Kidney (tissue), 14 donors: ENCODE data around the gene JAZF1. TPM values are rescaled to one million over a fixed set of nuclear protein-coding genes. Genes with fewer than 3 reads are reported as not detected.

Experiments used
- DNase-seq, 5 donors: peaks; one replicate each; pipeline ENCODE4 v3.0.0-alpha.2; 2013 to 2020
- FAIRE-seq: peaks from 2 replicates; lab custom pipeline; 2012; peaks lifted over from hg19 to GRCh38; lab: Jason Lieb, UNC
- H3K27ac ChIP-seq, 2 donors: one replicate each; pipeline ENCODE4 v1.7.0; 2013; ENCODE audit warnings: low read depth in 2 of 2, low read length in 2 of 2, inconsistent platforms in 1 of 2
- H3K27me3 ChIP-seq: one replicate; pipeline ENCODE4 v1.7.1; 2013; ENCODE audit warnings: low read length, inconsistent platforms; ENCODE audit not compliant: control insufficient read depth, insufficient read depth
- H3K36me3 ChIP-seq, 3 donors: one replicate each; pipeline versions ENCODE4 v1.7.0 to v1.7.1; 2013; ENCODE audit warnings: low read length in 3 of 3, control low read depth in 1 of 3, inconsistent platforms in 1 of 3; ENCODE audit not compliant: insufficient read depth in 3 of 3, control insufficient read depth in 2 of 3
- H3K4me1 ChIP-seq, 3 donors: one replicate each; pipeline versions ENCODE4 v1.7.0 to v1.7.1; 2013; ENCODE audit warnings: low read length in 3 of 3, inconsistent platforms in 1 of 3, low read depth in 1 of 3; ENCODE audit not compliant: control insufficient read depth in 2 of 3, insufficient read depth in 2 of 3
- H3K4me3 ChIP-seq, 3 donors: one replicate each; pipeline versions ENCODE4 v1.7.0 to v1.8.1; 2013; ENCODE audit warnings: low read length in 3 of 3, control low read depth in 1 of 3, inconsistent platforms in 1 of 3
- H3K9ac ChIP-seq, 3 donors: one replicate each; pipeline versions ENCODE4 v1.7.0 to v1.7.1; 2013; ENCODE audit warnings: low read length in 3 of 3, control low read depth in 1 of 3, inconsistent platforms in 1 of 3
- H3K9me3 ChIP-seq, 3 donors: one replicate each; pipeline versions ENCODE4 v1.7.0 to v1.7.1; 2013; ENCODE audit warnings: low read length in 3 of 3, control low read depth in 1 of 3, inconsistent platforms in 1 of 3; ENCODE audit not compliant: control insufficient read depth in 2 of 3, insufficient read depth in 1 of 3
- intact Hi-C: fragments of 100-400 bp; cut with DNase I; formaldehyde crosslinking; loops from one replicate; pipeline ENCODE4 v1.11.1; 2022
- polyA plus RNA-seq: library from polyadenylated mRNA; stranded (reverse); fragments of 350-450 nt; fragmentation: Illumina TruSeq; extraction: RNeasy Lipid Tissue Mini Kit (QIAGEN cat#74804); gene quantifications from one replicate; pipeline ENCODE4 v1.2.3, GENCODE V29; 2014; ENCODE audit warnings: low read depth, low replicate concordance; ENCODE audit not compliant: insufficient read depth
- total RNA-seq: library from RNA; stranded (reverse); fragmentation: NEBNext Ultra II Directional; extraction: Animal tissue kit (Norgen Biotek cat#: 25700); gene quantifications from one replicate; pipeline ENCODE4 v1.2.1, GENCODE V29; 2021
- TF ChIP-seq, protein P1 (sequence below): IDR thresholded peaks from 3 replicates; pipeline ENCODE4 v1.5.1; 2012; ENCODE audit warnings: mild to moderate bottlenecking, moderate library complexity, borderline replicate concordance; ENCODE audit not compliant: insufficient read depth; ENCODE audit errors: extremely low read depth
- donor health status: control.
- donor health status: control.
- donor health status: control.
- donor health status: control.
- donor health status: control.
- donor health status: DM: yes; HTN: yes; CAD: no.
- donor health status: Normal renal cell carcinoma (clear cell type).

JAZF1 gene
- total and polyA plus RNA-seq, 2 donors from 2014 or later, result 5.7 to 13.1 TPM

DNA sequence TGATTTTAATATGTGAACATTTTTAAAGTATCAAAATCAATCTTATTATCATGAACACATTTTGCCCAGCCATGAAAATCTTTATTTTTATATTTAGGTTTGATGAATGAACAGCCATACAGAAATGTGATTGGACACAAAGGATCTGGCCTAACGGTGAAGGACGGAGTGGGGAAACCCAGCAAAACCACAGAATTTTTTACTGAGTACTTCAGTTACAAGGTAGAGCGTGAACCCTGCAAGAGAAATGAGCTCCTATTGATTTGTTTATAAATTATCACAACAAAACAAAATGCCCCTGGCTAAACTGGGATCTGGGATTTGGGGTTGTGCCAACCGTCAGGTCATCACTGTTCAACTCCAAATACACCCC lies 118.8 kb downstream of the JAZF1 start:
- H3K4me3 ChIP-seq, result no peak overlapping the region
- H3K9me3 ChIP-seq, result no peaks in the 10 kb centered on the region
- no peak overlapping the region for H3K27ac ChIP-seq
- no peaks in the 10 kb centered on the region for H3K27me3 ChIP-seq
- H3K9ac ChIP-seq, result no peak overlapping the region
- DNase-seq (no peak), FAIRE-seq (no peak)
- no peaks in the 10 kb centered on the region for H3K4me1 ChIP-seq
- TF ChIP-seq, protein P1, sequence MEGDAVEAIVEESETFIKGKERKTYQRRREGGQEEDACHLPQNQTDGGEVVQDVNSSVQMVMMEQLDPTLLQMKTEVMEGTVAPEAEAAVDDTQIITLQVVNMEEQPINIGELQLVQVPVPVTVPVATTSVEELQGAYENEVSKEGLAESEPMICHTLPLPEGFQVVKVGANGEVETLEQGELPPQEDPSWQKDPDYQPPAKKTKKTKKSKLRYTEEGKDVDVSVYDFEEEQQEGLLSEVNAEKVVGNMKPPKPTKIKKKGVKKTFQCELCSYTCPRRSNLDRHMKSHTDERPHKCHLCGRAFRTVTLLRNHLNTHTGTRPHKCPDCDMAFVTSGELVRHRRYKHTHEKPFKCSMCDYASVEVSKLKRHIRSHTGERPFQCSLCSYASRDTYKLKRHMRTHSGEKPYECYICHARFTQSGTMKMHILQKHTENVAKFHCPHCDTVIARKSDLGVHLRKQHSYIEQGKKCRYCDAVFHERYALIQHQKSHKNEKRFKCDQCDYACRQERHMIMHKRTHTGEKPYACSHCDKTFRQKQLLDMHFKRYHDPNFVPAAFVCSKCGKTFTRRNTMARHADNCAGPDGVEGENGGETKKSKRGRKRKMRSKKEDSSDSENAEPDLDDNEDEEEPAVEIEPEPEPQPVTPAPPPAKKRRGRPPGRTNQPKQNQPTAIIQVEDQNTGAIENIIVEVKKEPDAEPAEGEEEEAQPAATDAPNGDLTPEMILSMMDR, result no peak
- intact Hi-C loops, result no loop called here
- no peaks in the 10 kb centered on the region for H3K36me3 ChIP-seq

DNA sequence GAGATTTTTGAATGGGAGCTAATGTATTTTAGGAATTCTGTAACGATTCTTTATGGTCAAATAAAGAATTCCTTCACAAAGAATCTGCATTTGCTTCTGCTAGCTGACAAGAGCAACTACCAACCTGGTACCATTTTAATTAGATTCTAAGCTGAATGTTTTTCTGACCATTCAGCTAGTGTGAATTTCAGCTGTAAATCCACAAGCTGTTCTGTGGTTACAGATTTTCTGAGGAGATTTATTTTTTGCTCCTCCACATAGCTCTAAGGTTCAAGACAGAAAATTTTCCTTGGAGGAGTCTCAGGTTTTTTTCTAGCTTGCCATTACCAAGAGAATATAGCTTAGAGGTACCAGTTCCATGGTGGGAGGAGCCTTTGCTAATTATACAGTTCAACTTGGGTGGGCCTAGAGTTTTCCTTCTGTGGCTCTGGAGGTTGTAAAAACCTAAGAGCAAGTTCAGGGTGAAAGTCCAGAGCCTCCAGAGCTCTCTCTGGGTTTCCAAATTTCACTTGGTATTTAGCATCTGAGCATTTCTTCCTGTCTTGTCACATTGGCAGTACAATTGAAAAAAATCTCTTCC lies 120.1 kb downstream of the JAZF1 start:
- TF ChIP-seq, protein P1, result no peak
- Histone ChIP-seq H3K27ac (no peak overlapping the region), H3K9me3 (no peaks in the 10 kb centered on the region), H3K4me3 (no peak overlapping the region), H3K4me1 (no peaks in the 10 kb centered on the region), H3K36me3 (no peaks in the 10 kb centered on the region), H3K27me3 (no peaks in the 10 kb centered on the region), H3K9ac (no peak overlapping the region)
- intact Hi-C loops, result no loop called here
- FAIRE-seq (no peak), DNase-seq (no peak)

DNA sequence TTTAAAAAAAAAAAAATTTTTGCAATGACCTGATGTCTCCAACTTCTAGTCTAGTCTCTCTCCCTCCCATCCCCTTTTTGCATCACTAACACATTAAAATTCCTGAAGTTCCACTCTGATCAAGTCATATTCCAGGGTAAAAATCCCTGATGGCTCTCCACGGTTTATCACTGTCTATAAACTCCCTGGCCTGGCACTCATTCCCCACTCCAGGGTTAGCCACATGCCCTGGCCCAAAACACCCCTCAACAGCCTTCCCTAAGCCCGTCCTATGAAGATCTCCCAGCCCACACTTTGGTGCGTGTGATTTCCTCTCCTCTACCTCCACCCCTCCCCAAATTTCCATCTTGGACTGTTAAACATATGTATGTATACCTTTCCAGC lies 125.4 kb downstream of the JAZF1 start:
- FAIRE-seq, result no peak
- Histone ChIP-seq H3K9ac (no peak overlapping the region), H3K36me3 (no peaks in the 10 kb centered on the region), H3K27ac (no peak overlapping the region), H3K4me1 (peaks cover 0 to 5% (median 0%) of the 10 kb centered on the region in 3 donors), H3K4me3 (no peak overlapping the region), H3K9me3 (no peaks in the 10 kb centered on the region), H3K27me3 (no peaks in the 10 kb centered on the region)
- intact Hi-C loops, result no loop called here
- no peak for DNase-seq
- TF ChIP-seq, protein P1, result no peak
